ENCODE results near the gene FAM83C. TPM values are rescaled to one million over a fixed set of nuclear protein-coding genes. Genes with fewer than 3 reads are reported as not detected.

The FAM83C gene
- polyA plus RNA-seq, 2 of the 4 experiments (the other 2 are of a cell fraction) = not detected

DNA sequence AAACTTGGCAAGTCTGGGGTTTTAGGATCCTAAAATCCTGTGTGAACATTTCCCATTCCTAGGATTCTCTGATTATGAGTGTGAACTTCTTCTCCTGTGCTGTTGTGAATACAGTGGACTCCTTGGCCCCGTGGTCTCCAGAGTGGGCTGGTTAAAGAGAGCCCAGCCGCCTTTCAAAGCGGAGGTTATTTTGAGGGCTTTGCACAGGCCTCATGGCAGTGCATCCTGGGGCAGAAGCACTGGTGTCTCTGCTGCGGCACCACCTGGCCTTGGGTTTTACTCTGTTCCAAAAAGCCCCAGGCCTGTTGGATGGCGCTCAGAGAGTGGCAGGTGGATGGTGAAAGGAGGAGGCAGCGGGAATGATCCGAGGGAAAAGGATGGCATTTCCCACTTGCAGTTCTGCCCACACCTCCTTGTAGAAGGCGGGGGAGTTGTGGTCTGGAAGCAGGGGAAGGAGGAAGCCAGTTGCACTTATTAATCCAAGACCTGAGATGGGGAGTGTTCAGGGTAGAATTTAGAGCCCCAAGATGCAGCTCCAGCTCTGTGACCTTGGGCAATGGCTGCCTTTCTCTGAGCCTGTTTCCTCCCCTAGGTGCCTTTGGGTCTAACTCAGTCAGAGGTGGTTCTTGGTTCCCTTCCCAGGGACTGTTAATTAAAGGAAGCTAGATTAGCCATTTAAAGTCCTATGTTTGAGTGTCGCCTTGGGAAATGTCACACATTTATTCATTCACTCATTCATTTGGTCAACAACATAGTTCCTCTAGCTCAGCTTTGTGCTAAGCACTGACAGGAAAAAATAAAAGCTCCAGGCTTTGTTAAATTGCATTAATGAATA, 43.4 kb downstream of the FAM83C start:
- Histone ChIP-seq H3K4me1 (peaks cover 37% of the 10 kb centered on the region), H3K4me2 (no peak overlapping the region), H3K9me3 (no peaks in the 10 kb centered on the region), H3K27ac (peak overlapping the region; percentile 29 to 74; a peak in 3 of 6 replicates), H3K4me3 (no peak overlapping the region)
- TF ChIP-seq, protein P1, sequence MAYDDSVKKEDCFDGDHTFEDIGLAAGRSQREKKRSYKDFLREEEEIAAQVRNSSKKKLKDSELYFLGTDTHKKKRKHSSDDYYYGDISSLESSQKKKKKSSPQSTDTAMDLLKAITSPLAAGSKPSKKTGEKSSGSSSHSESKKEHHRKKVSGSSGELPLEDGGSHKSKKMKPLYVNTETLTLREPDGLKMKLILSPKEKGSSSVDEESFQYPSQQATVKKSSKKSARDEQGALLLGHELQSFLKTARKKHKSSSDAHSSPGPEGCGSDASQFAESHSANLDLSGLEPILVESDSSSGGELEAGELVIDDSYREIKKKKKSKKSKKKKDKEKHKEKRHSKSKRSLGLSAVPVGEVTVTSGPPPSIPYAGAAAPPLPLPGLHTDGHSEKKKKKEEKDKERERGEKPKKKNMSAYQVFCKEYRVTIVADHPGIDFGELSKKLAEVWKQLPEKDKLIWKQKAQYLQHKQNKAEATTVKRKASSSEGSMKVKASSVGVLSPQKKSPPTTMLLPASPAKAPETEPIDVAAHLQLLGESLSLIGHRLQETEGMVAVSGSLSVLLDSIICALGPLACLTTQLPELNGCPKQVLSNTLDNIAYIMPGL (CRISPR knock-in tag; IDR thresholded peaks at IDR 0.05; ENCODE audit: borderline replicate concordance) = no peak
- TF ChIP-seq KDM1A (IDR thresholded peaks at IDR 0.05; ENCODE audit: low read depth) (no peak), NFE2L2 (conservative IDR thresholded peaks at IDR 0.05; ENCODE audit: low read length) (no peak), FOXS1 (CRISPR knock-in tag; IDR thresholded peaks at IDR 0.05) (no peak), HDAC2 (IDR thresholded peaks at IDR 0.05) (no peak), ZSCAN20 (CRISPR knock-in tag; IDR thresholded peaks at IDR 0.05) (no peak), CHD2 (IDR thresholded peaks at IDR 0.05; ENCODE audit: low read length, partially characterized antibody) (no peak), HOXB13 (CRISPR knock-in tag; IDR thresholded peaks at IDR 0.05; ENCODE audit: low read depth) (no peak), EHMT2 (IDR thresholded peaks at IDR 0.05; ENCODE audit: low read depth) (no peak), FOSB (CRISPR knock-in tag; IDR thresholded peaks at IDR 0.05) (no peak)
- TF ChIP-seq, protein P2, sequence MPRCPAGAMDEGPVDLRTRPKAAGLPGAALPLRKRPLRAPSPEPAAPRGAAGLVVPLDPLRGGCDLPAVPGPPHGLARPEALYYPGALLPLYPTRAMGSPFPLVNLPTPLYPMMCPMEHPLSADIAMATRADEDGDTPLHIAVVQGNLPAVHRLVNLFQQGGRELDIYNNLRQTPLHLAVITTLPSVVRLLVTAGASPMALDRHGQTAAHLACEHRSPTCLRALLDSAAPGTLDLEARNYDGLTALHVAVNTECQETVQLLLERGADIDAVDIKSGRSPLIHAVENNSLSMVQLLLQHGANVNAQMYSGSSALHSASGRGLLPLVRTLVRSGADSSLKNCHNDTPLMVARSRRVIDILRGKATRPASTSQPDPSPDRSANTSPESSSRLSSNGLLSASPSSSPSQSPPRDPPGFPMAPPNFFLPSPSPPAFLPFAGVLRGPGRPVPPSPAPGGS (IDR thresholded peaks at IDR 0.05) = no peak
- TF ChIP-seq, protein P3, sequence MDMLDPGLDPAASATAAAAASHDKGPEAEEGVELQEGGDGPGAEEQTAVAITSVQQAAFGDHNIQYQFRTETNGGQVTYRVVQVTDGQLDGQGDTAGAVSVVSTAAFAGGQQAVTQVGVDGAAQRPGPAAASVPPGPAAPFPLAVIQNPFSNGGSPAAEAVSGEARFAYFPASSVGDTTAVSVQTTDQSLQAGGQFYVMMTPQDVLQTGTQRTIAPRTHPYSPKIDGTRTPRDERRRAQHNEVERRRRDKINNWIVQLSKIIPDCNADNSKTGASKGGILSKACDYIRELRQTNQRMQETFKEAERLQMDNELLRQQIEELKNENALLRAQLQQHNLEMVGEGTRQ (IDR thresholded peaks at IDR 0.05) = no peak
- TF ChIP-seq, protein P4, sequence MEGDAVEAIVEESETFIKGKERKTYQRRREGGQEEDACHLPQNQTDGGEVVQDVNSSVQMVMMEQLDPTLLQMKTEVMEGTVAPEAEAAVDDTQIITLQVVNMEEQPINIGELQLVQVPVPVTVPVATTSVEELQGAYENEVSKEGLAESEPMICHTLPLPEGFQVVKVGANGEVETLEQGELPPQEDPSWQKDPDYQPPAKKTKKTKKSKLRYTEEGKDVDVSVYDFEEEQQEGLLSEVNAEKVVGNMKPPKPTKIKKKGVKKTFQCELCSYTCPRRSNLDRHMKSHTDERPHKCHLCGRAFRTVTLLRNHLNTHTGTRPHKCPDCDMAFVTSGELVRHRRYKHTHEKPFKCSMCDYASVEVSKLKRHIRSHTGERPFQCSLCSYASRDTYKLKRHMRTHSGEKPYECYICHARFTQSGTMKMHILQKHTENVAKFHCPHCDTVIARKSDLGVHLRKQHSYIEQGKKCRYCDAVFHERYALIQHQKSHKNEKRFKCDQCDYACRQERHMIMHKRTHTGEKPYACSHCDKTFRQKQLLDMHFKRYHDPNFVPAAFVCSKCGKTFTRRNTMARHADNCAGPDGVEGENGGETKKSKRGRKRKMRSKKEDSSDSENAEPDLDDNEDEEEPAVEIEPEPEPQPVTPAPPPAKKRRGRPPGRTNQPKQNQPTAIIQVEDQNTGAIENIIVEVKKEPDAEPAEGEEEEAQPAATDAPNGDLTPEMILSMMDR (IDR thresholded peaks at IDR 0.05) = no peak
- TF ChIP-seq, protein P5, sequence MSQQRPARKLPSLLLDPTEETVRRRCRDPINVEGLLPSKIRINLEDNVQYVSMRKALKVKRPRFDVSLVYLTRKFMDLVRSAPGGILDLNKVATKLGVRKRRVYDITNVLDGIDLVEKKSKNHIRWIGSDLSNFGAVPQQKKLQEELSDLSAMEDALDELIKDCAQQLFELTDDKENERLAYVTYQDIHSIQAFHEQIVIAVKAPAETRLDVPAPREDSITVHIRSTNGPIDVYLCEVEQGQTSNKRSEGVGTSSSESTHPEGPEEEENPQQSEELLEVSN (IDR thresholded peaks at IDR 0.05; ENCODE audit: borderline replicate concordance, low read depth) = no peak
- DNase-seq (ENCODE audit: low read depth in 1 of 2, low spot score in 1 of 2) (no peak), FAIRE-seq (no peak), ATAC-seq (peak in 1 of 2 experiments; percentile 23; a peak in 2 of 6 replicates)
- ChIA-PET POLR2A (interaction anchor here (1.3 kb wide), 1 partner anchor 14 kb away, joined by 5 read pairs; no protein-coding TSS in a partner anchor), CTCF (interaction anchor here (0.7 to 1.7 kb wide), 9 partner anchors 9 to 104 kb away, joined by 3 to 8 read pairs (median 3); no protein-coding TSS in a partner anchor)
- 81% methylated on average over 9 of the region's 9 CpGs for WGBS (ENCODE audit: missing lambda C conversion rate)

DNA sequence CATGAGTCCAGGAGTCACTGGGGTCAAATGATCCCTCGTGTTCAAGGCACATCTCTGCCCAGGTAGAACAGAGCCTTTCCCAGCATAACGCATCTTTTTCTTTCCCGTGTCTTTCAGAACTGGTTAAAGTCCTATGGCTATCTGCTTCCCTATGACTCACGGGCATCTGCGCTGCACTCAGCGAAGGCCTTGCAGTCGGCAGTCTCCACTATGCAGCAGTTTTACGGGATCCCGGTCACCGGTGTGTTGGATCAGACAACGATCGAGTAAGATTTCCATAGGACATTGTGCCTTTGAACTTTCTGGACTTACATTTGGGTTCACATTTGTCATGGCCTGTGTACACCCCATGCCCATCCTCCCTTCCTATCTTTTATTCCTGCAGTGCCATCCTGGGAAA, 45.5 kb downstream of the FAM83C start:
- H3K27ac ChIP-seq = peak overlapping the region in 1 of 2 experiments; percentile 74; a peak in 2 of 6 replicates
- no peak overlapping the region for H3K4me3 ChIP-seq
- H3K4me2 ChIP-seq = no peak overlapping the region
- POLR2A ChIA-PET = no interaction called here
- DNase-seq (ENCODE audit: low read depth in 1 of 2, low spot score in 1 of 2) (no peak), ATAC-seq (no peak), FAIRE-seq (no peak)
- no peaks in the 10 kb centered on the region for H3K9me3 ChIP-seq
- CTCF ChIA-PET = interaction anchor here (1.7 kb wide), 1 partner anchor 38 kb away, joined by 6 read pairs; no protein-coding TSS in a partner anchor
- no peak for TF ChIP-seq KDM5A (IDR thresholded peaks at IDR 0.05)
- TF ChIP-seq, protein P6, sequence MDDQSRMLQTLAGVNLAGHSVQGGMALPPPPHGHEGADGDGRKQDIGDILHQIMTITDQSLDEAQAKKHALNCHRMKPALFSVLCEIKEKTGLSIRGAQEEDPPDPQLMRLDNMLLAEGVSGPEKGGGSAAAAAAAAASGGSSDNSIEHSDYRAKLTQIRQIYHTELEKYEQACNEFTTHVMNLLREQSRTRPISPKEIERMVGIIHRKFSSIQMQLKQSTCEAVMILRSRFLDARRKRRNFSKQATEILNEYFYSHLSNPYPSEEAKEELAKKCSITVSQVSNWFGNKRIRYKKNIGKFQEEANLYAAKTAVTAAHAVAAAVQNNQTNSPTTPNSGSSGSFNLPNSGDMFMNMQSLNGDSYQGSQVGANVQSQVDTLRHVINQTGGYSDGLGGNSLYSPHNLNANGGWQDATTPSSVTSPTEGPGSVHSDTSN (IDR thresholded peaks at IDR 0.05) = no peak
- TF ChIP-seq MYC (IDR thresholded peaks at IDR 0.05; ENCODE audit: borderline replicate concordance, low read length) = no peak
- TF ChIP-seq, protein P4 (IDR thresholded peaks at IDR 0.05) = no peak
- TF ChIP-seq, protein P7, sequence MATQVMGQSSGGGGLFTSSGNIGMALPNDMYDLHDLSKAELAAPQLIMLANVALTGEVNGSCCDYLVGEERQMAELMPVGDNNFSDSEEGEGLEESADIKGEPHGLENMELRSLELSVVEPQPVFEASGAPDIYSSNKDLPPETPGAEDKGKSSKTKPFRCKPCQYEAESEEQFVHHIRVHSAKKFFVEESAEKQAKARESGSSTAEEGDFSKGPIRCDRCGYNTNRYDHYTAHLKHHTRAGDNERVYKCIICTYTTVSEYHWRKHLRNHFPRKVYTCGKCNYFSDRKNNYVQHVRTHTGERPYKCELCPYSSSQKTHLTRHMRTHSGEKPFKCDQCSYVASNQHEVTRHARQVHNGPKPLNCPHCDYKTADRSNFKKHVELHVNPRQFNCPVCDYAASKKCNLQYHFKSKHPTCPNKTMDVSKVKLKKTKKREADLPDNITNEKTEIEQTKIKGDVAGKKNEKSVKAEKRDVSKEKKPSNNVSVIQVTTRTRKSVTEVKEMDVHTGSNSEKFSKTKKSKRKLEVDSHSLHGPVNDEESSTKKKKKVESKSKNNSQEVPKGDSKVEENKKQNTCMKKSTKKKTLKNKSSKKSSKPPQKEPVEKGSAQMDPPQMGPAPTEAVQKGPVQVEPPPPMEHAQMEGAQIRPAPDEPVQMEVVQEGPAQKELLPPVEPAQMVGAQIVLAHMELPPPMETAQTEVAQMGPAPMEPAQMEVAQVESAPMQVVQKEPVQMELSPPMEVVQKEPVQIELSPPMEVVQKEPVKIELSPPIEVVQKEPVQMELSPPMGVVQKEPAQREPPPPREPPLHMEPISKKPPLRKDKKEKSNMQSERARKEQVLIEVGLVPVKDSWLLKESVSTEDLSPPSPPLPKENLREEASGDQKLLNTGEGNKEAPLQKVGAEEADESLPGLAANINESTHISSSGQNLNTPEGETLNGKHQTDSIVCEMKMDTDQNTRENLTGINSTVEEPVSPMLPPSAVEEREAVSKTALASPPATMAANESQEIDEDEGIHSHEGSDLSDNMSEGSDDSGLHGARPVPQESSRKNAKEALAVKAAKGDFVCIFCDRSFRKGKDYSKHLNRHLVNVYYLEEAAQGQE (IDR thresholded peaks at IDR 0.05) = no peak
- no peak for TF ChIP-seq HEYL (CRISPR knock-in tag; IDR thresholded peaks at IDR 0.05)
- TF ChIP-seq CEBPB (IDR thresholded peaks at IDR 0.05) = no peak
- peaks cover 21% of the 10 kb centered on the region for H3K4me1 ChIP-seq
- 96% methylated on average over 12 of the region's 12 CpGs for WGBS (ENCODE audit: missing lambda C conversion rate)

Measured in A549 (cell line).